Epithelial cell of esophagus (primary cell): ENCODE results near the gene NR5A1.

Experiments
- DNase-seq: peaks from one replicate; pipeline ENCODE4 v3.0.0; 2010; ENCODE audit warnings: low read depth
- H3K4me3 ChIP-seq: 2 replicates; pipeline ENCODE4 v1.5.1; 2011; ENCODE audit warnings: mild to moderate bottlenecking, low read length, control low read depth
- CTCF ChIP-seq: IDR thresholded peaks from 2 replicates; pipeline ENCODE4 v1.5.1; 2011; ENCODE audit warnings: low read depth, mild to moderate bottlenecking, low read length, control low read depth, inconsistent platforms; ENCODE audit not compliant: insufficient read depth; ENCODE audit errors: missing control alignments

The NR5A1 gene

GRCh38 chr9:124489222-124489621 is 18.0 kb downstream of the NR5A1 start:
- H3K4me3 ChIP-seq: no peak overlapping the region
- no peak for TF ChIP-seq CTCF
- peak; percentile 54 for DNase-seq

- no peak overlapping the region for H3K4me3 ChIP-seq
- DNase-seq: no peak
- TF ChIP-seq CTCF: no peak
Observed at GRCh38 chr9:124488641-124489210, 18.5 kb downstream of the NR5A1 start.

DNA sequence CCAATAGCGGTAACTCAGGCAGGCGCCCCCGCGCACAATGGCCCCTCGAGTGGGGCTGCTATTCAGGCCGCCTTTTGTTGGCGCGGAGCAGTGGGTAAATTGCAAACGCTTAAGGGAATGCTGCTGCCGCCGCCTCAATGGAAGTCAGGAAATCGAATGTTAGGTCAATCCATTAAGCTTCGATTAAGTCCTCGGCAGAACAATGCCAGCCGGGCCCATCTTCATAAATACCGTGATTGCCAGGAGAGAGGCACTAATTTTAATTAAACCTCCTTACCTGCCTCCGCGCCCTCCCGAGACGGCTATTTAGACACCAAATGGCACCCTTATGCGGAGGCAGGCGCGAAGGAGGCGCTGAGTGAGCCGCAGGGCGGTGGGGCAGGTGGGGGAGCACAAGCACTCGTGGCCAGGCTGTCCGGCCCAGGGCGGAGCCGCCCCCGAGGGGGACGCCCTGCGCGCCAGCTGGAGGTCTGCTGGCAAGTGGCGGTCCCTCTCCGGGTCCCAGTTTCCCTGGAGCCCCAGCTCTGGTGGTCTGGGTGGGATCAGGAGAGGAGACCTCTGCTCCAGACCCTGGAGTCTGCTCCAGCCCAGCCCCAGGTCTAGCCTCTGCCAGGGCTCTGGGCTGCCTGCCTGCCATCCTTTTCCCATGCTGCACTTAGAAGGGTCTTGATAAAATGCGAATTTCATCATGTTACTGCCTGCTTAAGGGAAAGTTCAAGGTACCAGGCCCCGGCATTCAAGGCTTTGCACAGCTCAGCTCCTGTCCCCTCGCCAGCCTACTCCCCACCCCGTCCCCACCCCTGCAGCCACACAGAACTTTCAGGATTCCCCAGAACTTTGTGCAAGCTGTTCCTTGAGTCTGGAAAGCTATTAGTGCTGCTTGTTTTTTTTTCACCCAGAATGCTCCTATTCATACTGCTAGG is 19.7 kb downstream of the NR5A1 start:
- TF ChIP-seq CTCF: no peak
- no peak overlapping the region for H3K4me3 ChIP-seq
- no peak for DNase-seq

DNA sequence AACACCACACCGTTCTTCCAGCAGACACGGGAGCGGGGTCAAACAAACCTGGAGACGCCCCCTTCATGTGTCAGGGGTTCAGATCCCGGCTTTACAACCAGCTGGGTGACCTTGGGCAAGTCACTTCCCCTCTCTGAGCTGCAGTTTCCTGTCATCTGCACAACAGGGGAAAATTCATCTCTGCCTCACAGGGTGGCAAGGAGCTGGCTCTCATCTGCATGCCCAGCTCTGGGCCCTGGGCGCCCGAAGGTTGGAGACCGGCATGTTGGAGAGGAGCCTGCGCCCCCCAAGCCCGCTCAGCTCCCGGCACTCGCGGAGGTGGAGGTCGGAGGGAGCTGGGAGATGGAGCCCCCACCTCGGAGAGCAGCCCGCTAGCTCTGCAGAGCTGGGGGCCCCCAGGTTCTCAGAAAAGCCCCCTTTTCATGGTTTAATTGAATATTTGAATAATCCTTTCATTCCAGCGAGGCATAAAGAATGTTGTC is 20.4 kb downstream of the NR5A1 start:
- TF ChIP-seq CTCF: no peak
- no peak overlapping the region for H3K4me3 ChIP-seq
- no peak for DNase-seq

DNA sequence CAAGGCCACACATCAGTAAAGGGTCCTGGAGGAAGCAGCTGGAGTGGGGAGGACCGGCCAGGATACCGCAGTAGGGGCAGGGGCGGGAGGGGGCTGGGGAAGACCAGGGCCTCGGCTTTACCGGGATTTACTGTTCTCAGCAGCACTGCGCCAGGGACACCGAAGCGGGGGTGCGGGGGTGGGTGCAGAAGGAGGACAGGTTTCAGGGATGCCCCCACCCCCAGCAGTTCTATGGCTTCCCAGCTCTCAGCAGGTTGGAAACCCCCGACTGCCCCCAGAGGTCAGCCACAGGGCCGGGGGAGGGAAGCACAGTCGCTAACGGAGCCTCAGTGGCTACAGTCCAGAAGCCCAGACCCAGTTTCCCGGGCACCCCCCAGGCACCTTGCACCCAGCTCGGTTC is 21.3 kb downstream of the NR5A1 start:
- no peak for DNase-seq
- H3K4me3 ChIP-seq: no peak overlapping the region
- no peak for TF ChIP-seq CTCF

GRCh38 chr9:124485201-124485600 is 22.0 kb downstream of the NR5A1 start:
- no peak for DNase-seq
- no peak overlapping the region for H3K4me3 ChIP-seq
- no peak for TF ChIP-seq CTCF

GRCh38 chr9:124483481-124483880 is 23.7 kb downstream of the NR5A1 start:
- no peak overlapping the region for H3K4me3 ChIP-seq
- no peak for TF ChIP-seq CTCF
- no peak for DNase-seq
